Calu3 (cell line): Measurements from ENCODE around the gene PSMA5. TPM values are rescaled to one million over a fixed set of nuclear protein-coding genes. Genes with fewer than 3 reads are reported as not detected.
"Not testable (repeated sequence)": the region's sequence is repeated elsewhere in the genome, so short reads cannot be mapped to it uniquely, and the experiment has no call there.

Experiments used
- BruUV-seq: library from RNA; stranded (reverse); fragments of 400-500 nt; replicated peaks from 2 replicates; lab custom pipeline; 2021; lab: Mats Ljungman, UMichigan
- CTCF ChIA-PET: fragments of 300-600 bp; sonication (Branson Sonifier 250); formaldehyde crosslinking; loops from one replicate; lab custom pipeline; 2022; ENCODE audit warnings: antibody characterized with exemption; lab: Charles Lee
- DNase-seq: peaks from one replicate; pipeline ENCODE4 v3.0.0; 2022
- H3K27ac Mint-ChIP-seq: one replicate; pipeline ENCODE4 v1.8.0; 2022; ENCODE audit warnings: mixed read lengths; ENCODE audit not compliant: unreplicated experiment
- H3K27me3 Mint-ChIP-seq: one replicate; pipeline ENCODE4 v1.8.0; 2022; ENCODE audit warnings: mixed read lengths; ENCODE audit not compliant: unreplicated experiment
- H3K36me3 Mint-ChIP-seq: one replicate; pipeline ENCODE4 v1.8.0; 2022; ENCODE audit warnings: mild to moderate bottlenecking, moderate library complexity, mixed read lengths; ENCODE audit not compliant: insufficient read depth, unreplicated experiment
- H3K4me1 Mint-ChIP-seq: one replicate; pipeline ENCODE4 v1.8.0; 2022; ENCODE audit warnings: mild to moderate bottlenecking, low read depth, mixed read lengths; ENCODE audit not compliant: unreplicated experiment
- H3K4me3 Mint-ChIP-seq: one replicate; pipeline ENCODE4 v1.8.0; 2022; ENCODE audit warnings: mild to moderate bottlenecking, low read depth, moderate library complexity, mixed read lengths; ENCODE audit not compliant: unreplicated experiment
- H3K9me3 Mint-ChIP-seq: one replicate; pipeline ENCODE4 v1.8.0; 2022; ENCODE audit warnings: low read depth, mixed read lengths; ENCODE audit not compliant: unreplicated experiment
- CTCF ChIP-seq: fragments of 200-600 bp; IDR thresholded peaks from one replicate; pipeline ENCODE4 v1.8.0; 2022; ENCODE audit warnings: antibody characterized with exemption; ENCODE audit not compliant: unreplicated experiment
- intact Hi-C: fragments of 100-400 bp; cut with micrococcal nuclease; formaldehyde crosslinking; loops from one replicate; pipeline ENCODE4 v1.10.0; 2022; ENCODE audit not compliant: unreplicated experiment
- total RNA-seq: library from RNA; stranded (reverse); gene quantifications from 2 replicates; pipeline ENCODE4 v1.2.3, GENCODE V29; 2022

Gene PSMA5
- total RNA-seq, 1 experiment from 2014 or later, result 121 TPM

GRCh38 chr1:109454497-109455133, 28.4 kb upstream of the PSMA5 start:
- no peak overlapping the region for H3K27ac Mint-ChIP-seq
- CTCF ChIA-PET, result no interaction called here
- no peak for DNase-seq
- no peaks in the 10 kb centered on the region for H3K4me1 Mint-ChIP-seq
- H3K27me3 Mint-ChIP-seq, result peaks cover 47% of the 10 kb centered on the region
- no TSS peak for BruUV-seq
- no peak for TF ChIP-seq CTCF
- intact Hi-C loops, result no loop called here
- H3K9me3 Mint-ChIP-seq, result no peaks in the 10 kb centered on the region
- no peak overlapping the region for H3K4me3 Mint-ChIP-seq
- no peaks in the 10 kb centered on the region for H3K36me3 Mint-ChIP-seq

GRCh38 chr1:109447524-109447923, 21.3 kb upstream of the PSMA5 start:
- Mint-ChIP-seq H3K36me3 (no peaks in the 10 kb centered on the region), H3K27me3 (peaks cover 36% of the 10 kb centered on the region), H3K9me3 (no peaks in the 10 kb centered on the region), H3K4me1 (no peaks in the 10 kb centered on the region), H3K27ac (no peak overlapping the region), H3K4me3 (no peak overlapping the region)
- intact Hi-C loops, result no loop called here
- DNase-seq, result no peak
- CTCF ChIA-PET, result no interaction called here
- no peak for TF ChIP-seq CTCF
- BruUV-seq, result no TSS peak

- CTCF ChIA-PET, BruUV-seq, intact Hi-C loops, H3K27ac Mint-ChIP-seq, H3K4me3 Mint-ChIP-seq, H3K4me1 Mint-ChIP-seq, DNase-seq, H3K36me3 Mint-ChIP-seq, H3K9me3 Mint-ChIP-seq: not testable (repeated sequence)
- peaks cover 25% of the 10 kb centered on the region for H3K27me3 Mint-ChIP-seq
These were observed 19.9 kb upstream of the PSMA5 start for GRCh38 chr1:109445949-109446695.

- Mint-ChIP-seq H3K27me3 (peaks cover 15% of the 10 kb centered on the region), H3K4me3 (no peak overlapping the region), H3K27ac (no peak overlapping the region), H3K4me1 (no peaks in the 10 kb centered on the region), H3K36me3 (no peaks in the 10 kb centered on the region), H3K9me3 (no peaks in the 10 kb centered on the region)
- no peak for TF ChIP-seq CTCF
- intact Hi-C loops, result no loop called here
- CTCF ChIA-PET, result no interaction called here
- no TSS peak for BruUV-seq
- no peak for DNase-seq
These were observed 18.1 kb upstream of the PSMA5 start for GRCh38 chr1:109444346-109444745.

GRCh38 chr1:109443476-109443875, 17.2 kb upstream of the PSMA5 start:
- H3K4me3 Mint-ChIP-seq, result no peak overlapping the region
- peaks cover 15% of the 10 kb centered on the region for H3K27me3 Mint-ChIP-seq
- no peak for DNase-seq
- H3K36me3 Mint-ChIP-seq, result no peaks in the 10 kb centered on the region
- TF ChIP-seq CTCF, result no peak
- H3K4me1 Mint-ChIP-seq, result no peaks in the 10 kb centered on the region
- H3K9me3 Mint-ChIP-seq, result no peaks in the 10 kb centered on the region
- CTCF ChIA-PET, result no interaction called here
- intact Hi-C loops, result no loop called here
- H3K27ac Mint-ChIP-seq, result no peak overlapping the region
- no TSS peak for BruUV-seq
